Measurements from ENCODE around the gene AGPAT3. TPM values are rescaled to one million over a fixed set of nuclear protein-coding genes. Genes with fewer than 3 reads are reported as not detected.
"Not testable (repeated sequence)": the region's sequence is repeated elsewhere in the genome, so short reads cannot be mapped to it uniquely, and the experiment has no call there.

AGPAT3 gene
- total RNA-seq, 1 experiment from 2014 or later, result 45.1 TPM

DNA sequence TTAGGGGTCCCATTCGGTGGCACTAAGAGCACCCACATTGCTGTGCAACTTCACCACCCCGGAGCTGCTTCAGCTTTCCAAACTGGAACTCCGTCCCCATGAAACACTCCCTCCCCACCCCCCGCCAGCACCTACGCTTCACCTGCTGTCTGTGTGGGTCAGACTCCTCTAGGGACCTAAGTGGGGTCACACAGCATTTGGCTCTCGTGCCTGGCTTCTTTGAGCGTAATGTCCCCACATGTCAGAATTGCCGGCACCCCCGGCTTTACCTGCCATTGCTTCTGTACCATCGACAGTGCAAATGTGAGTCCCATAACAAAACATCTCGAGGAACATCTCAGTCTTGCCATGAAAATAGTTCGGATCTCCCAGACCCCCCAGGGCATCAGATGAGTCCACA, 35.9 kb upstream of the AGPAT3 start:
- Histone ChIP-seq H3K36me3 (no peaks in the 10 kb centered on the region), H3K9me3 (peaks cover 4% of the 10 kb centered on the region; the same call in 1 of the 2 replicates), H3K4me3 (no peak overlapping the region), H3K27me3 (peaks cover 24% of the 10 kb centered on the region)
- no peak for DNase-seq

- H3K9me3 ChIP-seq, result peaks cover 4% of the 10 kb centered on the region; the same call in 1 of the 2 replicates
- peaks cover 24% of the 10 kb centered on the region for H3K27me3 ChIP-seq
- no peak overlapping the region for H3K4me3 ChIP-seq
- no peaks in the 10 kb centered on the region for H3K36me3 ChIP-seq
- no peak for DNase-seq
Observed at GRCh38 chr21:43829575-43830119, 35.4 kb upstream of the AGPAT3 start.

GRCh38 chr21:43832158-43832550, 32.9 kb upstream of the AGPAT3 start:
- Histone ChIP-seq H3K27me3 (peaks cover 30% of the 10 kb centered on the region), H3K4me3 (no peak overlapping the region), H3K36me3 (no peaks in the 10 kb centered on the region), H3K9me3 (peaks cover 4% of the 10 kb centered on the region; the same call in 1 of the 2 replicates)
- DNase-seq, result no peak

GRCh38 chr21:43832648-43833047, 32.4 kb upstream of the AGPAT3 start:
- H3K4me3 ChIP-seq, result no peak overlapping the region
- H3K27me3 ChIP-seq, result peaks cover 30% of the 10 kb centered on the region
- peaks cover 3% of the 10 kb centered on the region; the same call in 1 of the 2 replicates for H3K9me3 ChIP-seq
- no peaks in the 10 kb centered on the region for H3K36me3 ChIP-seq
- DNase-seq, result no peak

- no peak for DNase-seq
- Histone ChIP-seq H3K9me3 (no peaks in the 10 kb centered on the region), H3K27me3 (peaks cover 23% of the 10 kb centered on the region), H3K36me3 (no peaks in the 10 kb centered on the region), H3K4me3 (no peak overlapping the region)
Observed at GRCh38 chr21:43834146-43834905, 30.7 kb upstream of the AGPAT3 start.

DNA sequence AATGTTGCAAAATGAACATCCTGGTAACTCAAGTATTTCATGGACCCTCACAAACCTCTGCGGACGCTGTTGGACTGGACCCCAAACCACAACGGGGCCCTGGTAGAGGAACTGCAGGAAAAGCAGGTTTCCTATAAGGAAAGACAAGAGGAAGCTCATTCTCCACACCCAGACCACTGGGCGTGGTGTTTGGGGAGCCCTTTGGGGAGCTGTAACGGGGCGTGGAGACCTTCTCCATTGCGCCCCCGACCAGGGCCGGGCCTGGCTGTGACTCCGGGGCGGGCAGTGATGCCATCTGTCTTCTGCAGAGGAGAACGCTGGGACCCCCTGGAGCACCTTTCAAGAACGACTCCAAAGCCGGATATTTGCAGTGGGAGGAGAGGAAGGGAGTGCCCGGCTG, 30.0 kb upstream of the AGPAT3 start:
- no peaks in the 10 kb centered on the region for H3K36me3 ChIP-seq
- peaks cover 16% of the 10 kb centered on the region for H3K27me3 ChIP-seq
- no peak for DNase-seq
- H3K9me3 ChIP-seq, result no peaks in the 10 kb centered on the region
- H3K4me3 ChIP-seq, result no peak overlapping the region

DNA sequence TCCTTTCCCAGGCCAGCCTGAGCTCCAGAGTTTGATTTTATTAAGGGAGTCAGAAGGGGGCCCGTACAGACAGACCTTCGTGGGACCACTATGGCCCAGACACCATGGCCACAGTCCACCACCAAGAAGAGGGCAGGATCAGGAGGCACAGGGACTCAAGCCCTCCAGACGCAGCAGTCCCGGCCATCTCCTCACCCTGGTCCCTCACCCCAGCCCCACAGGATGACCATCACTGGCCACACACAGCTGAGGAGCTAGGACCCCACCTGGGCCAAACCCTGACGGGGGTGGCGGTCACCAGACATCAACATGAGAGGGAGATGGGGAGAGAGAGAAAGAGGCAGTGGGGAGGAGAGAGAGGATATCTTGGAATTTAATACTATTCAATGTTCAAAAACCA, 29.2 kb upstream of the AGPAT3 start:
- DNase-seq, result no peak
- no peak overlapping the region for H3K4me3 ChIP-seq
- peaks cover 8% of the 10 kb centered on the region for H3K27me3 ChIP-seq
- H3K9me3 ChIP-seq, result no peaks in the 10 kb centered on the region
- no peaks in the 10 kb centered on the region for H3K36me3 ChIP-seq

GRCh38 chr21:43836616-43837015, 28.4 kb upstream of the AGPAT3 start:
- Histone ChIP-seq H3K36me3 (no peaks in the 10 kb centered on the region), H3K4me3 (no peak overlapping the region), H3K27me3 (peaks cover 6% of the 10 kb centered on the region; the same call in 1 of the 2 replicates), H3K9me3 (no peaks in the 10 kb centered on the region)
- no peak for DNase-seq

DNA sequence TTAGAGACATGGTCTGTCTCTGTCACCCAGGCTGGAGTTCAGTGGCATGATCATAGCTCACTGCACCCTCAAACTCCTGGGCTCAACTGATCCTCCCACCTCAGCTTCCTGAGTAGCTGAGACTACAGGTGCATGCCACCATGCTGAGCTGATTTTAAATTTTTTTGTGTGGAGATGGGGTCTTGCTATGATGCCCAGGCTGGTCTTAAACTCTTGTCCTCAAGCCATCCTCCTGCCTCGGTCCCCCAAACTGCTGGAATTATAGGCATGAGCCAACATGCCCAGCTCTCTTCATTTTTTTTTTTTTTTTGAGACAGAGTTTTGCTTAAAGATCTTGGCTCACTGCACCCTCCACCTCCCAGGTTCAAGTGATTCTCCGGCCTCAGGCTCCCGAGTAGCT, 24.8 kb upstream of the AGPAT3 start:
- H3K27me3 ChIP-seq, result peaks cover 6% of the 10 kb centered on the region; the same call in 1 of the 2 replicates
- no peak for DNase-seq
- H3K36me3 ChIP-seq, result no peaks in the 10 kb centered on the region
- no peaks in the 10 kb centered on the region for H3K9me3 ChIP-seq
- H3K4me3 ChIP-seq, result no peak overlapping the region

DNA sequence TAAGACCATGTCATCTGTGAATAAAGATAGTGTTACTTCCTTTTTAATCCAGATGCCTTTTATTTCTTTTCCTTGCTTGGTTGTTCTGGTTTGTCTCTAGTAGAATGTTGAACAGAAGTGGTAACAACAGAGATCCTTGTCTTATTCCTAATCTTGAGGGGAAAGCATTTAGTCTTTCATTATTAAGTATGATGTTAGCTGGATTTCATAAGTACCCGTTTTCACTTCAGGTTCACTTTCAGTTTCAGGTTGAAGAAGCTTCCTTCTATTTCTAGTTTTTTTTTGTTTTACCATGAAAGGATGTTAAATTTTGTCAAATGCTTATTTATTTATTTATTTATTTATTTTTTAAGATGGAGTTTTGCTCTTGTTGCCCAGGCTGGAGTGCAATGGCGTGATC, 22.3 kb upstream of the AGPAT3 start:
- H3K36me3 ChIP-seq, result no peaks in the 10 kb centered on the region
- no peak for DNase-seq
- H3K27me3 ChIP-seq, result no peaks in the 10 kb centered on the region
- H3K4me3 ChIP-seq, result no peak overlapping the region
- H3K9me3 ChIP-seq, result no peaks in the 10 kb centered on the region

- DNase-seq, H3K4me3 ChIP-seq, H3K27me3 ChIP-seq, H3K9me3 ChIP-seq, H3K36me3 ChIP-seq: not testable (repeated sequence)
Observed at GRCh38 chr21:43844906-43845305, 20.1 kb upstream of the AGPAT3 start.

DNA sequence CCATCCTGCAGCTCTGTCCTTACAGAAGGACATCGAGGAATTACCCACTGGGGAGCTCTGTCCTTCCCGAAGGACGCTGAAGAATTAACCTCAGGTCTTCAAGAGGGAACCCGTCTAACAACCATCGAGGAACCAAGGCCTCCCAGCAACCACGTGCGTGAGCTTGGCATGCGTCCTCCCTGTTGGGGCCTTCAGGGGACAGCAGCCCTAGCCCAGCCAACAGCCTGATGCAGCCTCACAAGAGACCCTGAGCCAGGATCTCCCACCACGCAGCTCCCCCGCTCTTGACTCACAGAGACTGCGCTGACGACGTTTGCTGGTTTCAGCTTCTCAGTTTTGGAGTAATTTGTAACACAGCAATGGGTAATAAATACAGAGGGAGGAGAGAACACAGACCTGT, 19.6 kb upstream of the AGPAT3 start:
- Histone ChIP-seq H3K27me3 (peaks cover 2% of the 10 kb centered on the region; the same call in 1 of the 2 replicates), H3K4me3 (no peak overlapping the region)
- no peak for DNase-seq

DNA sequence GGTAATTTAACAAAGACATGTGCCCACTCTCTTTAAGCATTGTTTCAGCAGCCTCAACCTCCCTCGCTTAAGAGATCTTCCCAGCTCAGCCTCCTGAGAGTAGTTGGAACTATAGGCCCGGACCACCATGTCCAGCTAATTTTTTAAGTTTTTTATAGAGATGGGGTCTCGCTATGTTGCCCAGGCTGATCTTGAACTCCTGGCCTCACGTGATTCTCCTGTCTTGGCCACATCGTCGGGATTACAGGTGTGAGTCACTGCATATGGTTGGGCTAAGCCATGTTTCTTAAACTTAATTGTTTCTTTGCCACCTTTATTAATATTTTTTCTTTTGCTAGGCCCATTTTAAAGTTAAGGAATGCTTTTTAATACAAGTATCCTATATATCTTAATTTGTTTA, 18.6 kb upstream of the AGPAT3 start:
- H3K27me3 ChIP-seq, result peaks cover 5% of the 10 kb centered on the region; the same call in 1 of the 2 replicates

More for the DNA sequence above, 19.6 kb upstream of the AGPAT3 start:
- H3K9me3 ChIP-seq, result no peaks in the 10 kb centered on the region
- no peaks in the 10 kb centered on the region for H3K36me3 ChIP-seq

GRCh38 chr21:43847301-43847700, 17.7 kb upstream of the AGPAT3 start:
- Histone ChIP-seq H3K4me3 (no peak overlapping the region), H3K27me3 (peaks cover 5% of the 10 kb centered on the region; the same call in 1 of the 2 replicates), H3K36me3 (no peaks in the 10 kb centered on the region), H3K9me3 (no peaks in the 10 kb centered on the region; the same call in 1 of the 2 replicates)
- DNase-seq, result no peak

More for the DNA sequence above, 18.6 kb upstream of the AGPAT3 start:
- DNase-seq, result no peak
- Histone ChIP-seq H3K4me3 (no peak overlapping the region), H3K9me3 (no peaks in the 10 kb centered on the region; the same call in 1 of the 2 replicates), H3K36me3 (no peaks in the 10 kb centered on the region)

DNA sequence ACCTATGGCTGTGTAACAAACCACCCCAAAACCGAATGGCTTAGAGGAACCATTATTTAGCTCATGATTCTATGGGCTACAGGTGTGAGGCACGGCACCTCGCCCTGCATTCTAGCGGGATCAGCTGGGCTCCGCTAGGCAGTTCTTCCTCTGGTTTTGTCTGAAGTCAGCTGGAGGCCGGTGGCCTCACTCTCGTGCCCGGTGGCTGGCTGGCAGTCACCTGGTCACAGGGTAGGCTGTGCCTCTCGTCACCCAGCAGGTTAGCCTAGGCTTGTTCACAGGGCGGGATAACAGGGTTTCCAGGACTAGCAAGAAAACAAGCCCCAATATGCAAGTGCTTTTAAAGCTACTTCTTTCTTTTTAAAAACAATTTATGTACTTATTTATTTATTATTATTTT, 16.3 kb upstream of the AGPAT3 start:
- H3K27me3 ChIP-seq, result peaks cover 5% of the 10 kb centered on the region; the same call in 1 of the 2 replicates
- no peaks in the 10 kb centered on the region for H3K36me3 ChIP-seq
- DNase-seq, result no peak
- H3K9me3 ChIP-seq, result no peaks in the 10 kb centered on the region; the same call in 1 of the 2 replicates
- H3K4me3 ChIP-seq, result no peak overlapping the region

GRCh38 chr21:43849532-43850299, 15.3 kb upstream of the AGPAT3 start:
- Histone ChIP-seq H3K27me3 (peaks cover 5% of the 10 kb centered on the region; the same call in 1 of the 2 replicates), H3K36me3 (no peaks in the 10 kb centered on the region), H3K4me3 (no peak overlapping the region), H3K9me3 (no peaks in the 10 kb centered on the region; the same call in 1 of the 2 replicates)
- no peak for DNase-seq

- Histone ChIP-seq H3K4me3 (no peak overlapping the region), H3K9me3 (no peaks in the 10 kb centered on the region; the same call in 1 of the 2 replicates), H3K36me3 (no peaks in the 10 kb centered on the region), H3K27me3 (peaks cover 5% of the 10 kb centered on the region; the same call in 1 of the 2 replicates)
- DNase-seq, result no peak
Observed at GRCh38 chr21:43850728-43851295, 14.2 kb upstream of the AGPAT3 start.

Measured in MG63 (cell line).